ENCODE measurements around the gene RGL4.
"Not testable (repeated sequence)": the region's sequence is repeated elsewhere in the genome, so short reads cannot be mapped to it uniquely, and the experiment has no call there.

GRCh38 chr22:23674886-23675501 is 15.8 kb upstream of the RGL4 start:
- TF ChIP-seq CTCF (IDR thresholded peaks at IDR 0.05; ENCODE audit: insufficient read depth, low read depth, low read length); EZH2 (IDR thresholded peaks at IDR 0.05; ENCODE audit: insufficient read depth, low read length): not testable (repeated sequence)

Data from astrocyte (in vitro differentiated cells and primary cell).